Stimulated activated CD8-positive, alpha-beta memory T cell treated with anti-CD3 and anti-CD28 coated beads, Interleukin-15, amount 100 ng/mL, for 4 hours (primary cell): Measurements from ENCODE around the gene SUN2.

Experiments
- DNase-seq, 2 donors: peaks; one replicate each; pipeline ENCODE4 v3.0.0-alpha.2; 2020; ENCODE audit warnings: low read depth in 2 of 2

Gene SUN2

GRCh38 chr22:38751422-38752346 lies 4.1 kb downstream of the SUN2 start:
- DNase-seq: peak; percentile 37 to 40

- no peak for DNase-seq
Observed at GRCh38 chr22:38751066-38751421, 4.8 kb downstream of the SUN2 start.

GRCh38 chr22:38750638-38751037 lies 5.2 kb downstream of the SUN2 start:
- DNase-seq: no peak

- no peak for DNase-seq
Observed at GRCh38 chr22:38750104-38750503, 5.7 kb downstream of the SUN2 start.

- DNase-seq: no peak
Observed at GRCh38 chr22:38748487-38749136, 7.2 kb downstream of the SUN2 start.

GRCh38 chr22:38745676-38746460 lies 9.9 kb downstream of the SUN2 start:
- no peak for DNase-seq

- DNase-seq: no peak
Observed at GRCh38 chr22:38744981-38745380, 10.8 kb downstream of the SUN2 start.

DNA sequence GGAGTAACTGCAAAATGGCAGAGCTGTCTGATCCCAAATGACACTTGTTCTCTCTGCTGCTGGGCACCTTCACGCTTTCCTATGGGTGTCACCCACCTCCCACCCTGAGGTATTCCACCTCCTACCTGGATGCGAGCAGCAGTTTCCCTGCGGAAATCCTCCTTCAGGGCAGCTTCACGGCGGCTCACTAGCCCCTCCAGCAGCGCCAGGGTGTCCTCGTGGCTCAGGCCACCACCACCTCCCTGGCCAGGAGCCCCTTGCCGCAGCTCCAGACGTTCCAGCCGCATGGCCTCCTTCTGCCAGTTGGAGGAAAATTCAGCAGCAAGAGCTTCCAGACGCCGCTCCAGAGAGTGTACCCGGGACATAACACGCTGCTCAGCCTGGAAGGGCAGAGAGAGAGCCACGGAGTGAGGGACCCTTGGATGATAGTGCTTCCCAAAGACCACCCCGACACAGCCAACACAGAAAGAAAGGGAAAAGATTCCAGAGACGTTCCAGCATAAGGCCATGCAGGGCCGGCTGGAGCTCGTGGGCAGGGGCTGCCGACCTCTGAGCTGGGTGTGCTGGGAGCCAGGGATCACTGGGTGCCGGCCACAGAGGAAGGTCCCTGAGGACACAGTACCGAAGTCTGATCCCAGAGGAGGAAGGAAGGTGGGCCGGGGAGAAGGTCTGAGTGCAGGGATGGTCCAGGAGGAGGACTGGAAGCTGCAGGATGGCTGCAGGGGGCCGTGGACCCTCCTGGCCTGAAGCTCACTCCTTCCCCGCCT lies 13.4 kb downstream of the SUN2 start:
- DNase-seq: no peak

- no peak for DNase-seq
Observed at GRCh38 chr22:38741576-38741975, 14.2 kb downstream of the SUN2 start.

DNA sequence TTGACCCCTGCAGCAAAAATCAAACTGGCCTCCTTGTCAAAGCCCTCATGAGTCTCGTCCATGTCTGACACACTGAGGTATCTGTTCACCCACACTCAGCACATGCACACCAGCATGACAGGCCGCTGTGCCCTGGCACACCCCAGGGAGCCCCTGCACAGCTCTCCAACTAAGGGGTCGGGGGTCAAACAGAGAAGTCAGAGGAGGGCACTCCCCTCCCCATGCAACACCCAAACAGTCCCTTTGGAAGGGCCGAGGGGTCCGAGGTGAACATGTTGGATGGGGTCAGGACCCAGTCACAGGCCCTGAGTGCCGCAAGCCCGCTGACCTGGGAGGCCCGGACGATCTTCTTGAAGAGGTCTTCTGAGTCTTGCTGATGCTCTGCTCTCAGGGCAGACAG lies 14.6 kb downstream of the SUN2 start:
- no peak for DNase-seq

DNA sequence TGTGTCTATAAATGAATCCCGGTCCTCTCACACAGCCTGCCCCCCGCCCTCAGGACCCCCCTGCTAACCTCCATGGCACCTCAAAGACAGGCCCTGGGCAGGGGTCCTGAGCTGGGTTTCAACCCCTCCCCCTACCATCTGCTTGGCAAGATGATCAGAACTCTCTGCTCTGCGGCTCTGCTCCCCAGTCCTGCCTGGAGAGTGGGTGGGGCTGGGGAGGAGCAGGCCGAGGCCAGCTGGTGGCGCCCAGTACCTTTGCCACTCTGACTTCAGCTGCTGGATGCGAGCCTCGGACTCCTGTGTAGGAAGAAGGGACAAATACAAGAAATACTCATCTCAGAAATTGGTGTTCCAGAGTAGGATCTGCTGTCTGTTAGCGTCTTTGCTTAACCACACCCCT lies 15.0 kb downstream of the SUN2 start:
- no peak for DNase-seq

- DNase-seq: no peak
Observed at GRCh38 chr22:38740116-38740723, 15.6 kb downstream of the SUN2 start.

DNA sequence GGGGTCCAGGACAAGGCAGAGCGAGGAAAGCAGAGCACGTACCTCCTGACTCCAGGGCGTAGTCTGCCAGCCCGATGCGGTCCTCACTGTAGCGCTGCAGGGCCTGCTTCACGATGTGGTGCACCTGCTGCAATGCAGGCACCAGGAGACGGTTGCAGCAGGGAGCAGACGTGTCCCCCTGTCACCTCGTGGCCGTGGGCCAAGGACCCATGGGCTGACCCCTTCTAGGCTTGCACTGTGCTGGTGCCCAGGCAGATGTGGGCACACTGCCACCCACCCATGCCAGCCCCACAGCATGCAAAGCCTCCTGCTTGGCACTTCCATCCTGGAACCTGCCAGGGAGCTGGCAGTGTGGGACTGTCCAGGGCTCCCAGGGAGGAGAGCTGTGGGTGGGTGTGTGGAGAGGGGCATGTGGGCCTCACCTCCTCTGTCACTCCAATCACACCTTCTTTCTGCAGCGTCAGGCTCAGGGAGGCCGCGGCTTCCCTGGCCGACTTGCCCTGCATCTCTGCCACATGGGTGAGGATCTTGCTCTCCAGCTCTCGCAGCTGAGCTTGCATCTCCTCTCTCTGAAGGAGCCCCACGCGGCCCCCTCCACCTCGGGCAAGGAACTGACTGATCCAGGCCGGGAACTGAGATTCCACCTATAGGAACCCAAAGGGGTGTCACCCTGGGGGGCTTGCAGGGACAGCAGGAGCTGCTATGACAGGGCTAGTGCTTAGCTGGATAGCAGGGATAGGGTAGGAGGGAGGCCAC lies 16.3 kb downstream of the SUN2 start:
- DNase-seq: no peak

GRCh38 chr22:38738475-38739070 lies 17.2 kb downstream of the SUN2 start:
- no peak for DNase-seq

DNA sequence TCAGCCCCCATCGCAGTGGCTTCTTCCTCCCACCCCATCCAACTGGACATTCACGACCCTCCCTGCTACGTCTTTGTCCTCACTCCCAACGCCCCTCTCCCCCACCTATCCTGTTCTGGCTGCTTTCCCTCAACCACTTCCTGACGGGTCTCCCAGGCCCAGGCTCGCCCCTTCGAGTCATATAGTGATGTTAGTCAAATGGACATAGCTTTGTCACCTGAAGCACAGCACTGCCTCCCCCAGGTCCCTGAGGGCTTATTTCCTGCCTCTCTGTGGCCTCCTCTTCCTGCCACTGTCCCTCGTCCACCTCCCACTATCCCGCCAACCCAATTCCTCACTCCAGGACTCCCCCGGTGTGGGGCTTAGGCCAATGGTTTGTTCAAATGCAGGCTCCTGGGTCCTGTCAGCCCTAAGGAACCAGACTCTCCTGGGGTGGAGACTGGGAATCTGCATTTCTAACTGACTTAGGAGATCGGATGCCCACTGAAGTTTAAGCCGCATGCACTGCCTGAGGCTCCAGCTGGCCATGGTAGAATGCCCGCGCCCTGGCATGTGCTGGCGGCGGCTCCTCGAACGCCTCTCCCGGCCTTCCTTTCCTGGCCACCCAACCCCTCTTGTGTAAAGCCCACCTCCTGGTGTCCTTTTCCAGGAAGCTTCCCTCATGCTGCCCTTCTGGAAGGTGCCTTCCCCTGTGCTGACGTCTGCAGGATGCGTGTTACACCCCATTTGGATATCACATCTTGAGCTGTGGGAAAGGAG lies 18.3 kb downstream of the SUN2 start:
- no peak for DNase-seq

DNA sequence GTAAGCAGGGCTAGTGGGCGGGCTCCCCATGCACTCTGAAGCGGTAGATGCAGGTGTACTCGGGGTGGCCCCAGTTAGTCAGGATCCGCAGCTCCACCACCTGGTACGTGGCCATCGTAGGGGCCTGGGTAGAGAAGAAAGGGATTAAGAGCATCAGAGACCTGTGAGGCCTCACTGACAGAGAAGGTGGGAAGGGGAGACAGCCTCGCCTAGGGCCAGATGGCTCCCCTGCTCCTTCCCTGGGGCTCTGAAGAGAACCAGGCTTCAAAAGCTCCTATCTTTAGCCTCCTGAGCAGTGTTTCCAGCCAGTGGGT lies 19.6 kb downstream of the SUN2 start:
- DNase-seq: no peak

GRCh38 chr22:38735465-38736256 lies 20.1 kb downstream of the SUN2 start:
- no peak for DNase-seq

DNA sequence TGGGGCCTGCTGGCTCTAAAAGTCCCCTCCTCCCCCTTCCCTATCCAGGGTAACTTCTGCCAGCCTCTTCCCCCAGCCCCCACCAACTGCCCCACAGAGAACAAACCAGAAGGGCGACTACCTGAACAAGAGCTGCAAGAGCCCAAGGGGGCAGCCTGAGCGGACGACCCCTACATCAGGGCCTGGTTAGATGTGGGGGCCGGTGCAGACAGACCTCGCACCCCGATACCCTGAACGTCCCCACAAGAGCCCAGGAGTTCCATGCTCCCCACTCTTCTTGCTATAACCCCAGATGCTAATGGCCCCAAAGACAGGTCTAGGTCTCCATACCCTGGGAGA lies 20.7 kb downstream of the SUN2 start:
- DNase-seq: no peak
